BLaER1 (cell line): ENCODE results near the gene OPA1.

ENCODE experiments used
- H3K27ac ChIP-seq: shearing (Covaris generic); formaldehyde crosslinking; 2 replicates; pipeline ENCODE4 v1.8.1; 2022
- H3K27me3 ChIP-seq: shearing (Covaris generic); formaldehyde crosslinking; 2 replicates; pipeline ENCODE4 v1.8.1; 2022
- H3K36me3 ChIP-seq: shearing (Covaris generic); formaldehyde crosslinking; 2 replicates; pipeline ENCODE4 v1.8.1; 2022
- H3K4me1 ChIP-seq: shearing (Covaris generic); formaldehyde crosslinking; 2 replicates; pipeline ENCODE4 v1.8.1; 2022
- H3K4me2 ChIP-seq: shearing (Covaris generic); formaldehyde crosslinking; 2 replicates; pipeline ENCODE4 v1.8.1; 2022
- H3K4me3 ChIP-seq: shearing (Covaris generic); formaldehyde crosslinking; 2 replicates; pipeline ENCODE4 v1.8.1; 2022
- H3K9ac ChIP-seq: shearing (Covaris generic); formaldehyde crosslinking; 2 replicates; pipeline ENCODE4 v1.8.1; 2022
- H3K9me3 ChIP-seq: shearing (Covaris generic); formaldehyde crosslinking; 2 replicates; pipeline ENCODE4 v1.8.1; 2022
- H4K20me1 ChIP-seq: shearing (Covaris generic); formaldehyde crosslinking; 2 replicates; pipeline ENCODE4 v1.8.1; 2022
- Cebpa-rat ChIP-seq: shearing (Covaris generic); IDR thresholded peaks from 2 replicates; pipeline ENCODE4 v1.8.1; 2022

OPA1 gene

DNA sequence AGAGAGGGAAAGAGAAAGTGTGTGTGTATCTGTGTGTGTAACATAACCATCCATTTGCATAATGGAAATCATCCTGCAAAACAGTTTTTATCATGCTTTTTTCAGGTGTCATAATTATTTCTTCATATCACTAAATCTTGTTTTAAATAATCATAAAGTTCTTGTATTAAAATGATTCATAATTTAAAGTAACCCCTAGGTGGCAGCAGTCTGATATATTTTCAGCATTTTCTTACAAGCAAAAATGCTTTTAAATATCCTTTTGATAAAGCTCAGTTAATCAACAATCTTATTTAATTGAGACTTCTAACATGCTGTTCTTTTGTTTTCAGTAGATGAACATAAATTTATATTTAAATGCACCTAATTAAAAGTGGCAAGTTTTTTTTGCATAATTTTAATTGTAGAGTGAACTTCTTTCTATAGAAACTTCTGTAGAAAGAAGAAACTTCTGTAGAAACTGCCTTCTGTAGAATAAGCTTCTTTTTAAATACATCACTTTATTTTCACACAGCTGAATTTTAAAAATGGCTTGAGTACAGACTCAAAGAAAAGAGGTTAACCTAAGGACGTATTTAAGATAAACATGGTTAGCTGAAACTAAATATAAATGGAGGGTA lies 72.5 kb downstream of the OPA1 start:
- Histone ChIP-seq H3K27ac (no peak overlapping the region), H3K4me2 (no peak overlapping the region), H3K36me3 (peaks cover 68% of the 10 kb centered on the region), H3K9me3 (no peaks in the 10 kb centered on the region), H4K20me1 (no peaks in the 10 kb centered on the region), H3K27me3 (no peaks in the 10 kb centered on the region), H3K9ac (no peak overlapping the region), H3K4me1 (no peaks in the 10 kb centered on the region), H3K4me3 (no peak overlapping the region)
- TF ChIP-seq Cebpa-rat = no peak

- no peaks in the 10 kb centered on the region for H3K4me1 ChIP-seq
- no peak overlapping the region for H3K4me3 ChIP-seq
Measured at GRCh38 chr3:193673845-193674244, 80.8 kb downstream of the OPA1 start.

GRCh38 chr3:193674714-193675113 lies 81.7 kb downstream of the OPA1 start:
- Histone ChIP-seq H3K9ac (no peak overlapping the region), H3K4me2 (no peak overlapping the region), H3K36me3 (peaks cover 58% of the 10 kb centered on the region), H3K4me1 (no peaks in the 10 kb centered on the region), H3K27ac (no peak overlapping the region), H3K4me3 (no peak overlapping the region), H4K20me1 (no peaks in the 10 kb centered on the region), H3K27me3 (no peaks in the 10 kb centered on the region), H3K9me3 (no peaks in the 10 kb centered on the region)
- TF ChIP-seq Cebpa-rat = no peak

More at GRCh38 chr3:193673845-193674244, 80.8 kb downstream of the OPA1 start:
- Histone ChIP-seq H3K4me2 (no peak overlapping the region), H3K27ac (no peak overlapping the region), H3K27me3 (no peaks in the 10 kb centered on the region), H3K9me3 (no peaks in the 10 kb centered on the region), H3K36me3 (peaks cover 67% of the 10 kb centered on the region), H4K20me1 (no peaks in the 10 kb centered on the region), H3K9ac (no peak overlapping the region)
- TF ChIP-seq Cebpa-rat = no peak

DNA sequence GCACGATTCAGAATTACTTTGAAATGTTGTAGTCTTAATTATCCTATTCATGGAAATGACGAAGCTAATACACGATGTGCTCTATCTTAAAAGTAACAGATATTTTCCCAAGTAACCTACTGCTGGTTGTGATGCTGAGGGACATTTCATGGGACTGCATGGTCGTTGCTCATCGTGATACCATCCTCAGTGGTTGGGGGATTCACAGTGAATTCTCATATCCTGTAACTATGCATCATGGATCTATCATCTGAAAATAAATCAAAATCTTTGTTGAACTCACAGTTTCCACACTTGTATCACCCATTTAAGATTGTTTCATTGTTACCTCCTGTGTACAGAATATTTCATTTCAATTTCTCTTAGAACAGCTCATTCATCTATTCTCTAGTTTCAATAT lies 84.7 kb downstream of the OPA1 start:
- no peaks in the 10 kb centered on the region for H3K27me3 ChIP-seq
- TF ChIP-seq Cebpa-rat = no peak

DNA sequence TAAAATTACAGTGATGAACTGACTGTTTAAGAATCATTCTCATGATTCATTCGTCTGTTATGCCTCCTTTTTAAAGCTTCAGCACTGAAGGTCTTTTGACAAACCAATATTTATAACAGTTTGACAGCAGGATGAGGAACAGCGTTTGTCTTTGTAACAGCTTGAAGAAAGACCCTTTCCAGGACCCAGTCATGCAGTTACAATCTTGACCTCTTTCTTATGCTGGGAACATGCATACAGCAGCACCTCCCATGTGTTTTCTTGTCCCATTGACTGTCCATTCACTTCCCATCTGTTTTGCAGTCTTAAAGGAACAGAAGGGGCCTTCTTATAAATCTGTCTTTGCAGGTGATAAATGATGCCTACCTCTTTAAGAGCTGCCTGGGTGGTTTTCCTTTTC lies 87.2 kb downstream of the OPA1 start:
- Histone ChIP-seq H3K9ac (no peak overlapping the region), H3K27me3 (no peaks in the 10 kb centered on the region), H3K4me3 (no peak overlapping the region), H3K36me3 (peaks cover 50% of the 10 kb centered on the region), H3K9me3 (no peaks in the 10 kb centered on the region), H3K4me2 (no peak overlapping the region), H3K4me1 (no peaks in the 10 kb centered on the region), H3K27ac (no peak overlapping the region), H4K20me1 (no peaks in the 10 kb centered on the region)
- no peak for TF ChIP-seq Cebpa-rat

More for the DNA sequence above, 84.7 kb downstream of the OPA1 start:
- H4K20me1 ChIP-seq = no peaks in the 10 kb centered on the region
- H3K4me2 ChIP-seq = no peak overlapping the region
- no peak overlapping the region for H3K4me3 ChIP-seq
- H3K9ac ChIP-seq = no peak overlapping the region
- no peaks in the 10 kb centered on the region for H3K4me1 ChIP-seq
- peaks cover 51% of the 10 kb centered on the region for H3K36me3 ChIP-seq
- no peaks in the 10 kb centered on the region for H3K9me3 ChIP-seq
- H3K27ac ChIP-seq = no peak overlapping the region

GRCh38 chr3:193681631-193682030 lies 88.6 kb downstream of the OPA1 start:
- H3K9me3 ChIP-seq = no peaks in the 10 kb centered on the region
- TF ChIP-seq Cebpa-rat = no peak
- H3K27me3 ChIP-seq = no peaks in the 10 kb centered on the region
- no peak overlapping the region for H3K4me3 ChIP-seq
- no peak overlapping the region for H3K27ac ChIP-seq
- no peaks in the 10 kb centered on the region for H4K20me1 ChIP-seq
- H3K9ac ChIP-seq = no peak overlapping the region
- H3K4me2 ChIP-seq = no peak overlapping the region
- peaks cover 40% of the 10 kb centered on the region for H3K36me3 ChIP-seq
- H3K4me1 ChIP-seq = no peaks in the 10 kb centered on the region

DNA sequence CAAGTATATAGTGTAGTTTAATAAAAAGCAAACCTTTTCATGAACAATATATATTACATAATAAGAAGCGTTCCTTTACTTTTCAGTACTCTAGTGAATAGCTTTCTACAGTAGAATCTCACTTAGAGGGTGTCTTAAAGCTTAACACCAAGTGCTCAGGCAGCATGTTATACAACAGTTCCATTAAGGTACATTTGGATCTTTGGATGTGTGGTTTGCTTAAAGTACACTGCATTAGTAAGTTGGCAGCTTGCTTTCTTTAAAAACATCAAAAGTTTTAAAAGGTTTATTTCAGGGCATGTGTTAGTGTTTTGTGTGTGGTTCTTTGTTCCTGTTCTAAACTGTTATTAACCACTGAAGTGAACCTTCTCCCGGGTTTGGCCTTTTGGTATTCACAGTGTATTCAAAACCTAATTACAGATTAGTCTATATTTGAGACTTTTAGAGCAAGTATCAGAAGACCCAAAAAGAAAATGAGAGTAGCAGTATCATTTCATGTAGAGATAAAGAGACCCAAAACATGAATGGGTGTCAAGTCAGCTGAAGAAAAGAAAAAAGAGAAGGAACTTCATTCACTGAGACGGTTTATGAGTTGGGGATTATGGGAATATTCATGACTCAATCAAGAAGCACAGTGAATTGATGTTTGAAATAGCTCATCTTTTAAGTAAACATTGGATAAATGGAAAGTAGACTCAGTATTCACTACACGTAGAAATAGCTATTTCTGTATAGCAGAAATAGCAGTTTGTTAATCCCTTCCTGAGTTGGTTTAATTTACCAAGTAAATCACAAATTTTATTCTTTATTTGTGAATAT lies 93.9 kb downstream of the OPA1 start:
- Histone ChIP-seq H3K4me1 (no peaks in the 10 kb centered on the region), H3K36me3 (peaks cover 32% of the 10 kb centered on the region), H3K27ac (no peak overlapping the region), H3K4me3 (no peak overlapping the region), H3K27me3 (no peaks in the 10 kb centered on the region), H3K4me2 (no peak overlapping the region), H3K9me3 (no peaks in the 10 kb centered on the region), H3K9ac (no peak overlapping the region), H4K20me1 (no peaks in the 10 kb centered on the region)
- TF ChIP-seq Cebpa-rat = no peak

DNA sequence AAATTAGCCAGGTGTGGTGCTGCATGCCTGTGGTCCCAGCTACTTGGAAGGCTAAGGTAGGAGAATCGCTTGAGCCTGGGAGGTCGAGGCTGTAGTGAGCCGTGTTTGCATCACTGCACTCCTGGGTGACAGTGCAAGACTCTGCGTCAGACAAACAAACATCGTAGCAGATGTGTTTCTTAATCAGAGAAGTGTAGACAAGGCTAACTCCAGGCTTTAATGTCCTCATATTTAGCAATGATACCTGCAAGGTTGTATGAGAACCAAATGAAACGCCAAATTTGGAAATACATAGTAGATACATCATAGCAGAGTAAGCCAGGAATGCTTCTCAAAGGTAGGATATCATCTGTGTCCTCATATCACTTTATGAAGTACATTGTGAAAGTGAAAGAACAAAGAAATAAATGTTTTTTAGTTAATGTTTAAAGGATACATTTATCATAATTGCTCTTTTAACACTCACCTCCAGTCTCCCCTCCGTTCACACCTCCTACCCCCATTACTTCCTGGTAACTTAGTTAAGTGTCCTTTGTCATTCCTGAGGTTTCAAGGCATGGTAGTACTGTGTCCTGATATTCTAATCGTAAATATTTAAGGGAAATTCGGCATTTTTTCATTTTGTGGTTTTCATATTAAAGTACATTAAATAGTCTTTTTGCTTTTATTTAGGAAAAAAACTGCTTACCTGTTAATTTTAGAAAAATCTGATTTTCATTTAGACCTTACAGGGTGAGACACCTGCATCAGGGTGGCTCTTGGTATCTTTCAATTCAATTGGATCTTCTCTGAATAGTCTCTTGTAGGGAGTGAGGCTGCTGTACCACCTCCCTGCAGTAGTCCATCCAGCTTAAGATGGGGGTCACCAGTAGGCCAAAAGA lies 96.1 kb downstream of the OPA1 start:
- Histone ChIP-seq H4K20me1 (no peaks in the 10 kb centered on the region), H3K27ac (no peak overlapping the region), H3K4me3 (no peak overlapping the region), H3K36me3 (peaks cover 25% of the 10 kb centered on the region), H3K27me3 (no peaks in the 10 kb centered on the region), H3K9me3 (no peaks in the 10 kb centered on the region), H3K4me1 (peaks cover 17% of the 10 kb centered on the region), H3K9ac (no peak overlapping the region), H3K4me2 (no peak overlapping the region)
- no peak for TF ChIP-seq Cebpa-rat

GRCh38 chr3:193693774-193694173 lies 100.8 kb downstream of the OPA1 start:
- no peaks in the 10 kb centered on the region for H3K27me3 ChIP-seq
- no peaks in the 10 kb centered on the region for H3K9me3 ChIP-seq
- H3K36me3 ChIP-seq = peaks cover 33% of the 10 kb centered on the region
- peaks cover 20% of the 10 kb centered on the region for H3K4me1 ChIP-seq
- no peak overlapping the region for H3K4me3 ChIP-seq
- H3K27ac ChIP-seq = no peak overlapping the region
- H4K20me1 ChIP-seq = no peaks in the 10 kb centered on the region
- peak overlapping the region; percentile 50 for H3K4me2 ChIP-seq
- no peak overlapping the region for H3K9ac ChIP-seq
- no peak for TF ChIP-seq Cebpa-rat
